NCI-H2196 treated with DMSO at 0.1 percent for 48 hours (cell line): ENCODE results near the gene SLC15A1.
A peak's percentile ranks its signal among the peaks of the same experiment; 100 is the strongest.
"Not testable (repeated sequence)": the region's sequence is repeated elsewhere in the genome, so short reads cannot be mapped to it uniquely, and the experiment has no call there.

Experiments
- DNase-seq: peaks from one replicate; lab custom pipeline; 2025; ENCODE audit not compliant: unreplicated experiment; lab: John Stamatoyannopoulos, UW

Gene SLC15A1

GRCh38 chr13:98664510-98664909, 88.0 kb downstream of the SLC15A1 start:
- DNase-seq = no peak

- no peak for DNase-seq
Observed at GRCh38 chr13:98664047-98664446, 88.4 kb downstream of the SLC15A1 start.

GRCh38 chr13:98658131-98658530, 94.3 kb downstream of the SLC15A1 start:
- DNase-seq = no peak

GRCh38 chr13:98657506-98658085, 94.9 kb downstream of the SLC15A1 start:
- DNase-seq = no peak

- no peak for DNase-seq
Observed at GRCh38 chr13:98656223-98656622, 96.2 kb downstream of the SLC15A1 start.

GRCh38 chr13:98653463-98653985, 98.9 kb downstream of the SLC15A1 start:
- DNase-seq = peak; percentile 37

GRCh38 chr13:98652721-98653462, 99.6 kb downstream of the SLC15A1 start:
- DNase-seq = no peak

GRCh38 chr13:98652276-98652675, 100.2 kb downstream of the SLC15A1 start:
- DNase-seq = no peak

GRCh38 chr13:98651744-98652143, 100.7 kb downstream of the SLC15A1 start:
- no peak for DNase-seq

GRCh38 chr13:98650396-98651107, 101.9 kb downstream of the SLC15A1 start:
- DNase-seq = no peak

- DNase-seq = no peak
Observed at GRCh38 chr13:98649861-98650260, 102.6 kb downstream of the SLC15A1 start.

GRCh38 chr13:98648686-98649085, 103.8 kb downstream of the SLC15A1 start:
- no peak for DNase-seq

GRCh38 chr13:98648141-98648540, 104.3 kb downstream of the SLC15A1 start:
- no peak for DNase-seq

- DNase-seq = no peak
Observed at GRCh38 chr13:98647121-98647520, 105.4 kb downstream of the SLC15A1 start.

- no peak for DNase-seq
Observed at GRCh38 chr13:98643479-98643878, 109.0 kb downstream of the SLC15A1 start.

- no peak for DNase-seq
Observed at GRCh38 chr13:98641075-98641474, 111.4 kb downstream of the SLC15A1 start.

- not testable (repeated sequence) for DNase-seq
Observed at GRCh38 chr13:98639785-98640184, 112.7 kb downstream of the SLC15A1 start.

- not testable (repeated sequence) for DNase-seq
Observed at GRCh38 chr13:98638352-98638751, 114.1 kb downstream of the SLC15A1 start.
